ENCODE results near the gene TFCP2L1.
"Not testable (repeated sequence)": the region's sequence is repeated elsewhere in the genome, so short reads cannot be mapped to it uniquely, and the experiment has no call there.

The TFCP2L1 gene

DNA sequence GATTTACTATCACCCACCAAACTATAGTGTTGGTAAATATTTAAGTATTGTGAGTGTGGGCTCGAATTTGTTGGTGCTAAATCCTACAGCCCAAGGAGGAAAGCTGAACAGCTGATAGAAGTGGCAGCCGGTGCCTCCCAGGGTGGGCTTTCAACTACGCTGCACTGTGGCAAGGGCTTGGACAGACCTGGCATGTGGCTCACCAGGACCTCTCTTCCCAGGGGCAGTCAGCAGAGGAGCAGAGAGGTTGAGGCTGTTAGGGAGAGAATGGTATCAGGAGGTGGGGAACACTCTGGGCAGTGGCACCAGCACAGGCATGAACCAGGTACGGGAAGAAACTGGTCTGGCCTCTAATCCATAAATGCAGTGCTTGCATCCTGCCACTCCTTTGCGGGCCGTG lies 44.6 kb downstream of the TFCP2L1 start:
- DNase-seq, result no peak

DNA sequence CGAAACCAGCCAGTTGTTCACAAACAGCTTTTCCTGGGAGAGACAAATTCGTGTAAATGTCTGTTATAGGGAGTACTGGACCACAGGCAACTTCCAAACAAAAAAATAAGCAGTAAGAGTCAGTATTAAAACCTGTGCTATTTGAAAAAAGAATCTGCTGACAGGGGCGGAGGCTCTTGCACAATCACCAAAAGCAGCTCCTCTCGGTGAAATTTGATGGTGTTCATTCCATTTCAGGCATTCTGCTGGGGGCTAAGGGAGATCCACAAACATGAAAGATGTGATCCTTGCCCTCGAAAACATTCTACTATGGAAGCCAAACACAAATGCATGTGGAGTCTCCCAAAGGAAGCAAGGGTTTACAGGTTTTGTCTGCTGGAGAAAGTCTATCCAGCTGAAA lies 45.0 kb downstream of the TFCP2L1 start:
- no peak for DNase-seq

DNA sequence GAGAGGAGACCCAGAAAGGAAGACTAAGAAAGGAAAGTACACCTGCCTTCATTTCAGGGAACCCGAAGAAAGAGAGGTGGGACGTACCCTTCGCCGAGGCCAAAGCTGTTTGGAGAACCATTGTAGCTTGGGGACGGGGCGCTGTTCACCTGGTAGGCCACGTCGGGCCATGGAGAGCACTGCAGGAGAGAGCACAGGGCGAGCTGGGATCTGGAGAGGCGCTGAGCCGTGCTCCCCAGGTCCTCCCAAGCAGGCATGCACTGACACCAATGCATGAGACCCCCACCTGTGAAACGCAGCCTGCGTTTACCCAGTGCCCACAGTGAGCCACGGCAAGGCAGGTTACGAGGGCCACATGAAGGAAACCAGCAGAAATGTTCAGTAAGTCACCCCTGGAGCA lies 45.5 kb downstream of the TFCP2L1 start:
- no peak for DNase-seq

DNA sequence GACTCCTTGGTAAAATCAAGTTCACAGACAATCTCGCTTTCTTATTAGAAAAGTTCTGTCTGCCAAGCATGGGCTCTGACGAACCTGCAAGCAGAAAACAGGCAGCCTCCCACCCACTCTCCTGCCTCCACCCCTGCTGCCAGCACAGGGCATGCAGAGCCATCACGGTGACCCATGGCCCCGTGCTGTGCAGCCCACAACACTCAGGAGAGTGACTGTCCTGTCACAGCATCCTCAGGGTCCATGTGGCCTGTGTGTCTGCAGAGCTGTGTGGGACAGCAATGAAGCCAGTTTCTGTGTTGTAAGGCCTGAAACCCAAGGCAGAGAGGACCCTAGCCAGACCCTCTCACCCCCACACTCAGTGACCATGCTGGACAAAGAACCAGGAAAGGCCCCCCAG lies 46.2 kb downstream of the TFCP2L1 start:
- no peak for DNase-seq

DNA sequence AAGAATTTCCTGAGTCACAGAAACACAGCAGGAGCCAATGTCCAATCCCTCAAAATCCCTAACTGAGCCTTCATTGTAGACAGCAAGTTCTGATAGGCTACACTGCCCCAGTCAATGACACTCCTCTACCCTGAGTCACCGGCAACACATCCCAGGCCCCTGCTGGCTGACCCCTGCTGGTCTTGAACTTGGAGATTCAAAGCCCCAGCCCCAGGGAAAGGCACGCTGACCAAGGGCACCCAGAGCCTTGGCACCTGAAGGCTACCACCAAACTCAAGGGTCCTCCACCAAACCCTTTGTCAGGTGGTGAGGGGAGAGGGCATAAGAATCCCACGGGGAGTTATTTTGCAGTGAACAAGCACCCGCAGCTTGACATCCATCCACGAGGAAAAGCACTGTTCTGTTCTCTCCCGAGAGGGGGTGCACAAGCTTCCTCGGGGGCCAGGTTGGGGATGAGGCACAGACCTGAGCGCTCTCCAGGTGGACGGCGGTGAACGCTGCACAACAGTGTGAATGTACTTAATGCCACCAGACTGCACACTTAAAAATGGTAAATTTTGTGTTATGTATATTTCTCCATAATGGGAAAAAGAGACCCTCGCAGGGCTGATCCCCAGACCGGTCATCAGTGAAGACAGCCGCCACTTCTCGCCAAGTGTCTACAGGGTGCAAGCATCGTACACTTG lies 46.9 kb downstream of the TFCP2L1 start:
- DNase-seq, result no peak

DNA sequence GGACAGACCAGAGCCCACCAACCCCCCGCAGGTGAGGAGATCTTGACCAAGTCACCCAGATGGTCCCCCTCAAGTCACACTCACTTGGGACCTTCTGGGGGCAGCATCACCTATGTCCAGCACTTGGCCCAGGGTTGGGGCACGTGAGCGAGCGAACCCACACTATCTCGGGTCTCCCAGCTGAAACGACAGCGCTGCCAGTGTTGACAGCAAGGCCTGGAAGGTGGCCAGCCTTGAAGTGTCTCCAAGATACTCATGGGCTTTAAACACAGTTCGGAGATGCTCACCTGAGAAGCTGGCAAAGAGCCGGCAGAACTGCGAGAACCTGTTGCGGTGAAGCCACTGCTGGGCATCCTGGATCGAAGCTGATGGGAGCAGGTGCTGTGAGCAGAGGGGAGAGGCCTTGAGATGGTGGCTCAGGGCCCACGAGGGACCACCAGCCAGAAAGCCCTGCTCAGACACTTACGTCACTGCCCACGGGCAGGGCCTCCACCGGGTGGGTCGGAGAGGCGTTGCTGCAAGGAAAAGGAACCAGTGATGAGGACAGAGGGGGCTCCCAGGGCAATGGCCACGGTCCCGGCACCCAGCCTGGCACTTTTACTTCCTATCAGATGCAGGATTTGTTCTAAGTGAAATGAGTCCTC lies 47.5 kb downstream of the TFCP2L1 start:
- DNase-seq, result no peak

DNA sequence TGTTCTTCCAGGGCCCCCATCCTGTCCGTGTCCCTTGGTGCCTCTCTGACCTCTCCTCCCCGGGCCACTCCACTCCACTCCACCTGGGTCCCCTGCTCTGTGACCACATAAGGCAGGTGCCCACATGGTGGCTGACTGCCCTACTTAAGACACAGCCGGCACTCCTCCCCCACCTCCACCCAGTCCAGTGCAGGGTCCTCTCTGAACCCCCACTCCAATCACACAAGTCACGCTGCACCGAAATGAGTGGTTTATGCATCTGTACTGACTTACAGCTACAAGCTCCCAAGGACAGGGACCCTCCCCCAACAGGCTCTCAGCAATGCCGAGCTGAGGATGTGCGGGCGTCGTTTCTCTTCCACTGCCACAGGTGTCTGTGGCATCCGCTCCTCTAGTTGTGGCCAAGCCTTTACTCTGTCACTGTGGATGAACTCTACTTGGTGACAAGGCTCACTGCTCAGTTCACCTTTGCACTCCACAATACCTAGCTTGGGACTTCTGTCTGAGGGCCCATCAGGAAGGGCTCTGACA lies 48.3 kb downstream of the TFCP2L1 start:
- DNase-seq, result no peak

DNA sequence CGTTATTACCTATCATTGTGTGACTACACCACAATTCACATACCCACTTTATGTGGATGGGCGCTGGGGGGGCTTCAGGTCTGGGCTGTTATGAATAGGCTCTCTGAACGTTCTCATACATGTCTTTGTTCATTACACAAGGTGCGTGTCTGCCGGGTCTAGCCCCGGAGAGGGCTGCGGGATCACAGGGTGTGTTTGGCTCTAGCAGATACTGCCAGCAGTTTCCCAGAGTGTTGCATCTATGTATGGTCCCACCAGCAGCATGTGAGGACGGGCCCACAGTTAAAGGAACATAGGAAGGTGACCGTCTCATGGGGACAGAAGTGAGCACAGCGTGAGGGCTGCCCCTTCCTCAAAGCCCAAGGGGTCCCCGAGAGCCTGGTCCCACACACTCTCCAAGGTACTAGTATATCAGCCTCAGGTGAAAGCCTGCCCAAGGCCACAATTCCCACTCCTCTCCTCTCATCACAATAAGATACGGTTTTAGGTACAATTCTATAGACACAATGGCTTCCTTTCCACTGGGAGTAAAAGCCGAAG lies 48.8 kb downstream of the TFCP2L1 start:
- DNase-seq, result no peak

DNA sequence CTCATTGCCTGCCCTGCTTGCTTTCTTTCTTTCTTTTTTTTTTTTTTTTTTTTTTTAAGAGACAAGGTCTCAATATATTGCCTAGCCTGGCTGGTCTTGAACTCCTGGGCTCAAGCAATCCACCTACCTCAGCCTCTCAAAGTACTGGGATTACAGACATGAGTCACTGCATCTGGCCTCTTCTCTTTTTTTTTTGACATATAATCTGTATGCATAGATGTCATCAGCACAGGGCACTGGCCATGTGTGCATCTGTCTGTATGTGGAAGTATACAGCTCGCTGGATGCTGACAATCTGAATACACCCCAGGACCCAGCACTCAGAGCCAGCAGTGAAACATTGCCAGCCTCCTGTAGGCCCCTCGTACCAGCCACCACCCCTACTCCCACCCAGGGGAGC lies 49.5 kb downstream of the TFCP2L1 start:
- no peak for DNase-seq

DNA sequence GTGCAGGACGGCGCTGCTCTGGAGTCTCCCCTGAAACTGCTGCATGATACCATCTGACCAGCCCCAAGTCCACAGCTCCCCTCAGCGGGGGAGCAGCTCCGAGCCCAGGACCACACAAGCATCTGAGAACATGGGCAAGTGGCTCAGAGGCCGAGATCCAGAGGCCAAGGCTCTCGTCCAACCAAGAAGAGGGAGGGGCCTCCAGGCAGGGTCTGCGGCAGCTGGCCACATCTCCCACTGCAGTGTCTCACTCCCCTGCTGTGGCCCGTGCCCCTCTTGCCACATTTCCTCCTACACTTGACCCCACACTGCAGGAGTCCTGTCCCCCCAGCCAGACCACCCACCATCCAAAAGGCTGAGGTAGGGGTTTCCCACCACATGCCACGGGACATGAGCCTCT lies 50.2 kb downstream of the TFCP2L1 start:
- DNase-seq, result no peak

DNA sequence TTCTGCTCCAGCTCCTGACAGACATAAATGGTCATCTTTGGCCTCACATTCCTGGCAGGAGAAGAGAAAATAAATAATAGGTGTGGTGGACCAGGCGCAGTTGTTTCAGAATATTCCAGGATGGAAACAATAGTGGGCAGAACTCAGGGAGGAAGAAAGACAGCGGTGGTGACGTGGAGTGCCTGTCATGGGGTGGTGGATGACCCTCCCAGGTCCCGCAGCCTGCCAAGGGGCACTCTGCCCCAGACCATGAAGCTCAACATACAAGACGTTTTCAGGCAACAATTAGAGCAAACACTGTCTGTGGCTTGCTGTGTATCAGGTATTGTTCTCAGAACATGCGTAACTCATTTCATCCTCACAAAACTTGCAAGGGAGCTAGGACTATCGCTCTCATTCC lies 50.9 kb downstream of the TFCP2L1 start:
- DNase-seq, result no peak

DNA sequence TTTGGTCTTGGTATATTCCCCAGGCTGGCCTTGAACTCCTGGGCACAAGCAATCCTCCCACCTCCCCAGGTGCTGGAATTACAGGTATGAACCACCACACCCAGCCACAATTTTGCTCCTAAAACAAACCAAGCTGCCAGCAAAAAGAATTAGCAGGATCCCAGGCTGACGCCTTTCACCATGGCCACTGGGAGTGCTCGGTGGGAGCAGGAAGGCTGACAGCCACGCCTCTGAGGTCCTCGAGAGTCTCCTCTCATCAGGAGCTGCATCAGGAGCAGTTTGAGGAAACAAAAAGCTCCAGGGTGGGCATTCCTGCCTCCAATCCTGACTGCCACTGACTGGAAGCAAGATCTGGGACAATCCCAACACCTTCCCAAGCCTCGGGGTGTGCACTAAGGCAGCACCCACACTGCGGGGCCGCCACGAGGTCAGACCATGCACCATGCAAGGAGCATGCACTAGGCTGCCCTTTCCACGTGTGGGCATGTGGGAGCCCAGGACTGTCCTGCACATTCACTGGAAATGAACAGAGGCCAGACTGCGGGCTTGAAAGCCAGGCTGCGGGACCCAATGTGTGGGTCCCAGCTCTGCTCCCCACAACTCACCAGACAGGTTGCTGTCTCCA lies 51.4 kb downstream of the TFCP2L1 start:
- no peak for DNase-seq

DNA sequence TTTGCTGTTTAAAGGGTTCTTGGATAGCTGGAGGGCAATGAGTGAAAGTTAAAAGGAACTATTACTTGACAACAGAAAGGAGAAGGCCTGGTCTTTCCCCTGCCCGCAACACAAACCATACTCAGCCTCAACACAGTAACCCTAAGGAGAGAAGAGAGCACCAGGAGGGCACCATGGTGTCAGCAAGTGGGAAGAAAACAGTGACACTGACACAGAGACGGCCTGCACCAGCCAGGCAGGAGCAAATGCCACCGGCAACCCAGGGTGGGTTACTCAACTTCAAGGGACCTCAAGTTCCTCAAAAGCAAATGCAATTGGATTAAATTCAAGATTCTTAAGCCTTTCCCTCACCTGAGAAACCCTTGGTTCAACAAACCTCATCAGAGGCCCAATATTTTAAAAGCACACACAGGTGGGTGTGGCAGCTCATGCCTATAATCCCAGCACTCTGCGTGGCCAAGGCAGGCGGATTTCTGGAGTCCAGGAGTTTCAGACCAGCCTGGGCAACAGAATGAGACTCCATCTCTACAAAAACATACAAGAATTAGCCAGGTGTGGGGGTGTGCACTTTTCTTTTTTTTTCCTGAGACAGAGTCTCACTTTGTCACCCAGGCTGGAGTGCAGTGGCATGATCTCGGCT lies 52.3 kb downstream of the TFCP2L1 start:
- DNase-seq, result no peak

DNA sequence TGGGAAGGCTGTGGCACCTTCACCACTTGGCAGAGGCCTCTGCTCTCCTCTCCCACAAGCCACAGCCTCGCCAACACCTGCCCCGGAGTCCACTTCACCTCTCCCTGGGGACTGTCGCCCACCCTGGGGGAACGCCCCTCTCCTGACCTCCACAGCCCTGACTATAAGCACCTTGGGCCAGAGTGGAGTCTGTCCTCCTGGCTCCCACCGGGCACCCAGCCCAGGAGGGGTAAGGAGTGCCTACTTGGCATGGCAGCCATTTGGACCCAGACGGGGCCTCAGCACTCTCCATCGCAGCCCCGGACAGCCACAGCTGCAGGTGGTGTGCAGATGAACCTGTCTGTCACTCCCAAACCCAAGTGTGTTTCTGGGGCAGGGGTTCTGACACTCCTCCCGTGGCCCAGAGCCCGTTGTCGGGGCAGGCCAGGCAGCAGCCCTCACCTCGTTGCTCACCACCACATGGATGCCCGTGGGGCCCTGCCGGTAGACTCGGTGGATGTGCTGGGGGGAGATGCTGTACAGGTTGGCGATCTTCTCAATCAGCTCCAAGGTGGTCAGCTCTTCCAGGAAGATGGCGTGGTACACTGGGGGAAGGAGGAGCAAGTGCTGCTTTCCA lies 53.5 kb downstream of the TFCP2L1 start:
- DNase-seq, result no peak

DNA sequence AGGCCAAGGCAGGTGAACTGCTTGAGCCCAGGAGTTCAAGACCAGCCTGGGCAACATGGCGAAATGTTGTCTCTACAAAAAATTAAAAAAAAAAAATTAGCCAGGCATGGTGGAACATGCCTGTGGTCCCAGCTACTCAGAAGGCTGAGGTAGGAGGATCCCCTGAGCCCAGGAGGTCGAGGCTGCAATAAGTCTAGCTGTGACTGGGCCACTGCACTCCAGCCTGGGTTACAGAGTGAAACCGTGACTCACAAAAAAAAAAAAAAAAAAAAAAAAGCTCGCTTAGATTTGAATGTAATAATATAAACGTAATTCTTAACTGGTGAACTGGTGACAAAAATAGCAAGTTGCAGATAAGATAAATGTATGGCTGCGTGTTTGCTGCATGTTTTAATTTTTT lies 56.5 kb downstream of the TFCP2L1 start:
- DNase-seq, result no peak

DNA sequence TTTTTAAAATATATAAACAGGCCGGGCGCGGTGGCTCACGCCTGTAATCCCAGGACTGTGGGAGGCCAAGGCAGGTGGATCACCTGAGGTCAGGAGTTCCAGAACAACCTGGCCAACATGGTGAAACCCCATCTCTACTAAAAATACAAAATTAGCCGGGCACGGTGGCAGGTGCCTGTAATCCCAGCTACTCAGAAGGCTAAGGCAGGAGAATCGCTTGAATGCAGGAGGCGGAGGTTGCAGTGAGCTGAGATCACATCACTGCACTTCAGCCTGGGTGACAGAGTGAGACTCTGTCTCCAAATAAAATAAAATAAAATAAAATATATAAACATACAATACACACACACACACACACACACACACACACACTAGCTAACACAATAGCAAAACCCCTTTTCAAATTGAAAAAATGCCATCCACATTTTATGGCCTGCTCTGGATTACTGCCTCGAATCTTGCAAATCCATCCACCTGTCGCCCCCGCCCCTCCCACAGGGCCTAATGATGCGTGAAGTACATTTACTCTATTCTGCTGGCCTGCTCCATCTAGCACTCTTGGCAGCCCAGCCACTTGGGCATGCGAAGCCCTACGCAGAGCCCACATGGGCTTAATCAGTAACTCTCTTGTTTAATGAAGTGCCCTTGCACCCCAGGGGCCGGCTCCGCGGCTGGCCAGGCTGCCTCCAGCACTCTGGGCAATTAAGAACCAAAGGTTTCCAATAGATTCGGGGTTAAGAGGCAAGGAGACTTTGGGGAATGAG lies 57.4 kb downstream of the TFCP2L1 start:
- not testable (repeated sequence) for DNase-seq

DNA sequence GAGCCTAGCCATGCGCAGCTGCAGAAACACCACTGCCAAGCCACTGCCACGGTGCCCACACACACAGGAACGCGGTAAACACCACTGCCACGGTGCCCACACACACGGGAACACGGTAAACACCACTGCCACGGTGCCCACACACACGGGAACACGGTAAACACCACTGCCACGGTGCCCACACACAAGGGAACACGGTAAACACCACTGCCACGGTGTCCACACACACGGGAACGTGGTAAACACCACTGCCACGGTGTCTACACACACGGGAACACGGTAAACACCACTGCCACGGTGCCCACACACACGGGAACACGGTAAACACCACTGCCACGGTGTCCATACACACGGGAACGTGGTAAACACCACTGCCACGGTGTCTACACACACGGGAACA lies 59.3 kb downstream of the TFCP2L1 start:
- DNase-seq, result not testable (repeated sequence)

DNA sequence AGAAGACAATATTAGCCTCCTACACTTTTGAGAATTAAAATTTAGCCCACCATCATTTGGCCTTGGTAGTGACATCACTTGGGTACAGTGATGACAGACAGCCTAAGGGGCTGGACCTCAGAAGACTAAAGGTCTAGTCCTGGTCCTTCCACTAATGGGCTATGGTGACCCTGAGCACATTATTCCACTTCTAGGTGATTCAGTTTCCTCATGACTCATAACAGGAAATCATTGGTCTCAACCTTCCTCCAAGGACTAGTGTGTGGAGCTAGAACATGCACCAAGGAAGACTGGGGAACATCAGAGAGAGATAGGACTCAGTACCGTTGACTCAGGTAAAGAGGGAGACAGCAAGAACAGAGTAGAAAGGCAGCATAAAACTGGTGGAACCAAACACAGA lies 64.0 kb downstream of the TFCP2L1 start:
- DNase-seq, result no peak

DNA sequence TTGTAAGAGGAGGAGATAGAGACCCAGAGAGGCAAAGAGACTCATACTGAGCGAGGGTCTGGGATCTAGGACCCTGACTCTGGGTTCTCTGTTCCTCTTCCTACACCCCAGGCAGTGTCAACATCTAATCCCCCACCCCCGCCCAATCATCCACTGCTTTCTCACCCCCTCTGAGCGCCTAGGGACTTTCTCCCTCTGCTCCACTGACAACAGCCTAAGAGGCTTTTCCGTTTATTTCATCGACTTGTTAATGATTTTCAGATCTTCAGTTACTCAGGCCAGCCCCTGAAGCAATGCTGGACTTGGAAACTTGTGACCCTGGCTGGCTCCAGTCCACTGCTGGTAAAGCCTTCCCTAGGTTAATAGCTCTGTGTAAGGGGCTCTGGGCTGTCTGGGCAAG lies 65.1 kb downstream of the TFCP2L1 start:
- no peak for DNase-seq

DNA sequence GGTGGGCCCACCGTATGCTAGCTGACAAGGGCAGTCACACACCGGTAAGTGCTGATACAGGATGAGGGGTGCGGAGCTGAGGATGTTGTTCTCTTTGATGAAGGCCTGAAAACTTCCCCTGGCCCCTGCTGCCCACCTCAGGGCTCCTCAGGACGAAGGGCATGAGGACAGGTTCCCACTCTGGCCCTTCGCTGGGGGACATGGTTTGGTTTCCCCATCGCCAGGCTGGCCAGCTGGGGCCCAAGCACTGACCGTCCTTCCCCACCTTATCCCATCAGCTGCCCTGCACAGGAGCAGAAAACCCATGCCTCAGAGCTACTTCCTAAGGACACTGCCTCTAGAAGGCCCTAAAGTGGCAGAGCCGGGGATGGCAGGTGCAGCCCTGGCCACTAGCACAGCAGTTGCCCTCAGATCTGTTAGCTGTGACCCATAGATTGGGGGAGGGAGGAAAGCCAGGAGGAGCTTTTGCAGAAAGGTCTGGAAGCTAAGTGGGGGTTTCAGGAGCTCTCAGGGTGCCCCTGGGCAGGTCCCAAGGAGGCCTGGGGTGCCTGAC lies 66.5 kb downstream of the TFCP2L1 start:
- DNase-seq, result no peak

DNA sequence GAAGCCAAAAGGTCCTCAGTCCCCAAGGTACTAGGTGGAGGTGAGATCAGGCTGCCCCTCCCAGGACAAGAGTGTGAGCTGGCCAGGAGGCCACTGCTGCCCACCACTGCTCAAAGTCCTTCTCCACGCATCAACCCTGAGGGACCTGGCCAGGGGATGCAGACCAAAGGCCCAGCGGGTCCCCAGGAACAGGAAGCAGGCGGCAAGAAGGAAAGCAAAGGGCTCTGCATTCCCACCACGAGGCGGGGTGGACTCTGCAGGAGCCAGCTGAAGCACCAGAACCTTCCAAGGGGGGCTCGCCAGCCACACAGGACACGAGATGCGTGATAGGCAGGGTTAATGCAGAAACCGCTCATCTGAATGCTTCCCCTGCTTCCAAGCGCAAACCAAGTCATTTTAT lies 67.4 kb downstream of the TFCP2L1 start:
- no peak for DNase-seq

DNA sequence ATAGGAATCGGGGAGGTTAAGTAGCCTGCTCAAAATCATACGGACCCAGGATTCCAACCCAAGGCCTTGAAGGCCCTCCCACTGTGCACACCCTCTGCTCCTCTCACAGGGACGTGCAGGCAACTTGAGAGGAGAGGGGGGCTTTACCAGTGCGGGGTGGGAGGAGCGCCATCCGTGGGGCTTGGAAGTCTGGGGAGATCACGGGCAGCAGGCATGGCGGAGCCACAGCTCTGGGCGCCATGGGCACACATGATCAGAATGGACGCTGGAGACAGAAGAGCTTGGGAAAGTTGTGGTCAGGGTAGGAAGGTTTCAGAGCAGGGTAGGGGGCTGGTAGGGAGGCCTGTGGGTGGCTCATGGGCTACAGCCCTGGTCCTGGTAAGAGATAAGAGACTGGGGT lies 70.7 kb downstream of the TFCP2L1 start:
- DNase-seq, result no peak

All from NCI-H1930 (cell line).